Stimulated activated CD4-positive, alpha-beta T cell treated with anti-CD3 and anti-CD28 coated beads, Interleukin-1b, Interleukin-23, amount 100 ng/mL, for 1 hour (primary cell): ENCODE data around the gene CCDC201.

Source experiments
- DNase-seq, 2 donors: peaks; one replicate each; pipeline ENCODE4 v3.0.0-alpha.2; 2020; ENCODE audit warnings: low read depth in 2 of 2

Gene CCDC201, protein sequence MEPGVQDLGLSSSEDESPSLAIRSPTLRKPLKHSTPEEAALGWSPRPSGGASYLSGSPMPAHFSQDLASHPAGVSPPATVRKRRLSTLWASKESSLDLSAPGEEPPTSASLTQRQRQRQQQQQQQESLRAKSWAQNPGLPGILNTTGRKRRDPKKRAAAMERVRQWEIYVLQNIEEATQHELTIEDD

DNA sequence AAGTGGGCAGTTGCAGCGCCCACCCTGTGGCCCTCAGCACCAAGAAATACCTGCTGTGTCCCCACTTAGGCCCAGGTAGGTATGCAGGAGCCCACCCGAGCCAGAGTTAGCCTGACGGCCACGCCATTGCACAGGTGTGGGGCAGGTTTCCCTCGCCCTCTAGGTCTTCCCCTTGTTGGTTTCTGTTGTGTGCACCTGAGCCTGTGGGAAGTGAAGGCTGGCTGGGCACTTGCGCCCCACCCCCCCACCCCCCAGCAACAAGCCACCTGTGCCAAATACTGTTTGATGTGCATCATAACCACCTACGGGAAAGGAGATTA, at the start of gene CCDC201:
TSS of gene CCDC201 (minus strand) at position 48 of the 320 bp plus-strand sequence. CDS start 75 bp downstream, outside the sequence.
- no peak for DNase-seq

DNA sequence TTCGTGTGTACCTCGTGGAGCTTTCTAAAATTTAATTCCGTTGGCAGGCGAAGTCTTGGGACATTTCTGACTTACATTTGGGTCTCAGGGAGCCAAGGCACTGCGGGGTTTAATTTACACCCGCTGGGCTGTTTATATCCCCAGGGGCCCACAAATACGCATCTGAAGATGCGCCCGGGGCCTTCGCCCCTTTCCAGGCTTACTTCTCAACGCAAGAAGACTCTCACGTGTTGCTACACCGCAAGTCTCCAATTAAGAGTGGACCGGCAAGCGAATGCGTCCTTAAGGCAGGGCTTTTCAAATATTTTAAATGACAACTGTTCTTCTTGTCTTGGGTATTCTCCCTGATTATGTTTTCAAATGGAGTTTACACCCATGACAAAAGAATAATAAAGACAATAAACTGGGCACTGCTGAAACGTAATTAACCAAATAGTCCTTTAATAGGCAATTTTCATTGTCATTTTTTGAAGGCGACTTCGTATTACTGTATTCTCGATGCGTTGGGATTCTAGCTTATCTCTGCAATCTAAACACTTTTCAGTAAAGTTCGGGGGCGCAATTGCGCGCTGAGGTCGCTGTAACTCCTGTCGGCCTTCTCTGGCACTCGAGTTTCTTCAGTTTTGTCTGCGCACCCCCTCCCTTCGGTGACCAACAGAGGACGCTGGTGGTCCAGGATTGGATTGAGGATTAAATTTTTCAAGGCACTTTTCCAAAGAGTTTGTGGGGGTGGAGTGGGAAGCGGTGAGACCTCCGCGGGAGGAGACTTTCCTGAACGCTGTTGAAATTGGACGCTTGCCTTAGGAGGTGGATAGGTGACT, 49.0 kb upstream of the CCDC201 start:
- DNase-seq = no peak

DNA sequence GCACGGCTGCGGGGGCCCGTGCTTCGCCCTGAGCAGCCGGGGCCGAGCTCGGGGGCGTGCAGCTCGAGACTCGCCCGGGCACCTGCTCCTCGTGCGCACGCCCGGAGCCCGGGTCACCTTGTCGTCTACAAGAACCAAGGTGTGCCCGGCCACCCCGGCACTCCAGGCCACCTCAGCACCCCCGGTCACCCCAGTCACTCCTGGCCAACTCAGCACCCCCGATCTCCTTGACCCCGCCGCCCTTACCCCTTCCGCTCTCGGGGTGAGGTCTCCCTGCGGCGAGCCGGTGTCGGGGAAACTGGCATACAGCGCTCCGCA, 48.5 kb upstream of the CCDC201 start:
- no peak for DNase-seq

DNA sequence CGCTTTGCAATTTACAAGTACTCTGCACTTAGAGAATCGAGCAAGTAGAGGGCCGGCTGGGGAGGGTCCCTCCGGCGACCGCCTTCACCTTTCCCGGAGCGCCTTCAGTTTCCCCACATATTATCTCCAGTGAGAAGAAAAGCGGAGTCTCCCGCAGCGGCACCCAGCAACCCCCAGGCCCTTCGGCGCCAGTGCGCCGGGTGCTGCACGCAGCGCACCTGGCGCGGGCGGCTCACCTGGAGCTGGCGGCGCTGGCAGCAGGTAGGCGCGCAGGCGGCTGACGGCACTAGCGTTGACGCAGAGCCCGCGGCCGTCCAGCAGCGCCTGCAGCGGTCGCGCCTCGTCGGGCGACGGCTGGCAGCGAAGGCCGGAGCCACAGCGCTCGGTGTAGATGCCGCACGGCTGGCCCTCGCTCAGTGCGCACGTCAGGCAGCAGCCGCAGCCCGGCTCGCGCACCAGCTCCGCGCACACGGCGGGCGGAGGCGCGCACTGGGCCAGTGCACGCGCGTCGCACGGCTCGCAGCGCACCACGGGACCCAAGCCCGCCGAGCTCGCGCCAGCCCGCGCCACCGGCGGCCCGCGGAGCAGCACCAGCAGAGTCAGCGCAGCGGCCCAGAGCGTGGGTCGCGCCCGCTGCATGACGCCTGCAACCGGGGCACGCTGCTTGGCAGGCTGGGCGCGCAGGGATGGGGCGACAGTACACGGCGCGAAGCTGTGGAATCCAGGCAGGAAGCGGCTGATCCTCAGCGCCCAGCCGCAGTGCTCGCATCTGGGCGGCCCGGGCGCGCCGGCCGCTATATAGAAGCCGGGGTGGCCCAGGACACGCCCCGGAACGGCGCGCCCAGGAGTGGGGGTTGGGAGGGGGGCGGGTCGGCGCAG, 47.9 kb upstream of the CCDC201 start, which contains the start of gene IGFBP3:
TSS of gene IGFBP3 (minus strand) at position 771 of the 879 bp plus-strand sequence. CDS start at position 639, 132 bp downstream.
- no peak for DNase-seq

DNA sequence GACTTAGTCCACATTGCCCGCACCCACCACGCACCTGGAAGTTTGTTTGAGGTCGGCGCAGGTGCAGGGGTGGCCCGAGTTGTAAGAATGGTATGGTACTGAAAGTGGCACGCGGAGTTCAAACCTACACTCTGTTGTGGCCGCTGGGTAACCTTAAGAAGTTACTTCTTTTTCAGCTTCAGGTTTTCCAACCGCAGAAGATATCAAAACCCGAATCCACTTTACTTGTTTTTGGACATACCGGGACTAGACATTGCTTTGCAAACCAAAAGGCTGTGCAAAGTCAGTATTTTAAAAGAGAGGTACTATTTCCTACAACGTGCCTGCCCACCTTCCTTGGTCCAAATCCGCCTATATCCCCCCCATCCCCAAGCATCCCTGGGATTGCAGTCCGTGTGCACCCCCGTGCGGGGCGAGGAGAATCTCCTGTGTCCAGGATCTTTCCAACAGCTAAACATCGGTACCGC, 47.1 kb upstream of the CCDC201 start:
- no peak for DNase-seq

DNA sequence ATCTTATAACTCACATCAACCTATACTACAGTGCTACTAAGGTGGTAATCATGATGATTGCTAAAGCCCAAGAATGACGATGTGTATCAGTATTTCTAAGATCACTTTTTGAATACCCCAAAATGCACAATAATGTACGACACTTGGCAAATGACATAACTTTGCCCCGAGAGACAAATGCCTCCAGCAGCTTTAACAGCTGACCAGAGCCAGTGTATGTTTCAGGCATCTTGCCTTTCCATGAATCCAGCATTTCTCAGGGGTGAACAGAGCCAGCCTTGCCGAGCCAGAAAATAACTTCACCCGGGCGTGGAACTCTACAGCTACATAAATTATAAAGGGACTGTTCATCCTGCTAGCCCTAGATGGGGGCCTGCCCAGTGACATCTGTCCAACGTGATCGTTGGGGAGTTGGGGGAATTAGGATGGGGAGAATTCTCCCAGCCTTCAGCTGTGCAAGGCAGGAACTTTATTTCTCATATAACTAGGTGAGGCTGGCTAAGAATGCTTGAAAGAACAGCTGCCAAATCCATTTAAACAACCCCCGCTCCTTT, 46.4 kb upstream of the CCDC201 start:
- DNase-seq = no peak

DNA sequence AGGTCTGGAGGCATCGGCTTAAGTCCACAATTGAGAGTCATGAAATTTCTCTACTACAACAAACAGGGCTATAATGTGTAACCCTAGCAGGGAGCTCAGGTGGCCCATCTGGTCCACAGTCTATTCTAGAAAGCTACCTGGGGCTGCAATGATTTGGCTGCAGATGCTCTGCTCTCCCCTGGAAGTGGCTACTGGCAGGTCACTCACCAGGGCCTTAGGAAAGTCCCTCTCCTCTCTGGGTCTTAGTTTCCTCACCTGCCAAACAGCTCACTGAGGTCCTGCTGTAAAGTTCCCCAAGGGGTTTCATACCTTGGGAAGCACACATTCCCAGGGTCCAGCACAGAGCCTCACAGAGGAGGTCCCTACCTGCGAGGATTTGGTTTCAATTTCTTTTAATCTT, 45.7 kb upstream of the CCDC201 start:
- no peak for DNase-seq

DNA sequence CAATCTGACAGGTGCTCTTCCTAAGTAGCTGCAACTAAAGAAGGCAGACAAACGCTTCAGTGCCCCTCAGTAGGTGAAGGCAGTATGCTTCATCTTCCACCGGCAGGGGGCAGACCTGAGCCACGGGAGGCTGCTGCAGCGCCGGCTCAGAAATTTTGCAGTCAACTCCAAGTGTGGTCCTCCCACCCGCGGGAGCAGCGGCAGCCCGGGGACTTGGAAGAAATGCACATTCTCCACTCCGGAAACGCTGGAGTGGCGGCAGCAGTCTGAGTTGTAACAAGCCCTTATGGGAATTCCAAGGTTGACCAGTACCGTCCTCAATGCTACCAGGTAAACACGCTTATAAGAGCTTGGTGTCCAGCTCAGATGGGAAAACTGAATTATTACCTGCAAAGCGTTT, 44.8 kb upstream of the CCDC201 start:
- DNase-seq = peak; percentile 19 to 61

DNA sequence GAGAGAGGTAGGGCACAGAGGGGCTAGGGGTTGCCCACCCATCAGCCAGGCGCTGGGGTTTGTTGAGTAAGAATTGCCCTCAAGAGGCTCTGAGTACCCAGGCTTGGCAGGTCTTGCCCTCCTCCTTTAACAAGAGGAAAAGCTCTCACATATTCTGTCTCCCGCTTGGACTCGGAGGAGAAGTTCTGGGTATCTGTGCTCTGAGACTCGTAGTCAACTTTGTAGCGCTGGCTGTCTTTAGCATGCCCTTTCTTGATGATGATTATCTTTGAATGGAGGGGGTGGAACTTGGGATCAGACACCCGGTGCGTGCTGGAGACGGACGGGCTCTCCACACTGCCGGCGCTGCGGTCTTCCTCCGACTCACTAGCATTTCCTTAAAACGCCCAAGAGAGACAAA, 44.2 kb upstream of the CCDC201 start:
- no peak for DNase-seq

DNA sequence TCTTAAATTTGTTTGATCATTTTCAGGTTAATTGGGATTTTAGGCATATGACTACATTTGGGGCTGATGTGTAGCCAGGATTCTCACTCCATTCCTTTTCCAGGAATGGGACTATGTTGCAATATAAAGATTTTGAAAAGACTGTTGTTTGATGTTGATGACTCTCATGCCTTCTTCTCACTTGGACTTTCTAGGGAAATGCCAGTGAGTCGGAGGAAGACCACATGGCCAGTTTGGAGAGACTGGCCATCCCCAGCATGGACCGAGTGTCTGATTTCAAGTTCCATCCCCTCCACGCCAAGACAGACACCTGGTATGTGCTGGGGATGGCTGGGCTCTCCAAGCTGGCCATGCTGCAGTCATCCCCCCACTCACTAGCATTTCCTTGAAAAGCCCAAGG, 42.7 kb upstream of the CCDC201 start:
- DNase-seq = no peak

DNA sequence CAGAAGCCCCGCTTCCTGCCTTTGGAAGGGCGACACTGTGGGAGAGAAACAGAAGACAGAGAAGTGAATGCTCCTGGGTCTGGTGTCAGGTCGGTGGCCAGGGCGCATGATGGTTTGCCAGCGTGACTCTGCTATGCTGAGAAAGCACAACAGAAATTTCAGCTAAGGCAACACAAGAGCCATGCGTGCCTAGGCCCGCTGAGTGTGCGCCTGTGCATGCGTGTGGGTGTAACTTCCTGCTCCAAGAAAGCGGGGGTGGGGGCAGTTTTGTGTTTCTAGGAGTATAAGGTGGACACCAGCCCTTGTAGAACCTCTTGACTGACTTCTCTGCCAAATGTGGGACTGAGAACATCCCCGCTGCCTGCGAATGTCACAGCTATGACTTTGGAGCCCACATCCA, 42.0 kb upstream of the CCDC201 start:
- DNase-seq = no peak

DNA sequence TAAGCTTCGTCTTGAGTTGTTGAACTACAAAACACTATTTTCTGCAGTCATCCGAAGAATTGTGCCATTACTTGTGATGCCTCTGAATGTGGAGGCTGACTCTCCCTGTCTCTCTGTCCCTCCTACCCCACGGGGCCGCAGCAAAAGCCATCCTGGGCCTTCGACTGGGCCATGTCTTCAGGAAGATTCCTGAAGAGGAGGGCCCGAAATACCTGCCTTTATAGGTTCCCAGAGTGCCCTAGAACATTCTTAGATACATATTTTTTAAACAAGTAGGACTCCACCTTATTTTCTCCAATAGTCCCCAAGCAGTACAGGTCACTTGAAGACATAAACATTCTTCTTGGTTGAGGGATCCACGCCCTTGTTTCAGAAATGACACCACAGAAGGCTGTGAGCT, 40.1 kb upstream of the CCDC201 start:
- no peak for DNase-seq

DNA sequence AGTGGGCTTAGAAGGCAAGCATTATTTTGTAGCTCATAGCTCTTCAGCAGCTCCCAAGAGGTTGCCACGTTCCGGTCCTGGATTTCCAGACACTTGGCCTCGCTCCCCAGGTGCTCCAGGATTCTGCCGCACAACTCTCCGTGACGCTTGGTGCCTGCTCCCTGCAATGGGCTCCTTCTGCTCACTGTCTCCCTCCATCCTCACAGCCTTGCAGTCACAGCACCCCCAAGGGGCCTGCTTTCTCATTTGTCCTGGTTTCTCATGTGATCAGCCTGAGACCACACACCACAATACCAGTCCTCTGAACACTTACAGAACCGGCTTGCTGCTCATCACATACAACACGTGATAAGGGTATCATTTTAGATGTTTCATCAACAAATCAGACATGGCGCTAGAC, 38.4 kb upstream of the CCDC201 start:
- DNase-seq = no peak

DNA sequence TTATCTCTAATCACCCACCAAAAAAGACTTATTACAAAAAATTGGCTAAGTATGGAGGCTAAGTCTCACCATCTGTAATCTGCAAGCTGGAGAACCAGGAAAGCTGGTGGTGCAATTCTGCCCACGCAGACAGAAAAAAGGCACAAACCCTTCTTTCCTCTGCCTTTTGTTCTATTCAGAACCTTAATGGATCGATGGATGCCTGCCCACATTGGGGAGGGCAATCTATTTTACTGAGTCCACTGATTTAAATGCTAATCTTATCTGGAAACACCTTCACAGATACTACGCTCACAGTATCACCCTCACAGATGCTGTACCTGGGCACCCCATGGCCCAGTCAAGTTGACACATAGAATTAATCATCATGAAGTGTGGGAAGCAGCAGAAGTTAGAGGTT, 38.0 kb upstream of the CCDC201 start:
- no peak for DNase-seq

DNA sequence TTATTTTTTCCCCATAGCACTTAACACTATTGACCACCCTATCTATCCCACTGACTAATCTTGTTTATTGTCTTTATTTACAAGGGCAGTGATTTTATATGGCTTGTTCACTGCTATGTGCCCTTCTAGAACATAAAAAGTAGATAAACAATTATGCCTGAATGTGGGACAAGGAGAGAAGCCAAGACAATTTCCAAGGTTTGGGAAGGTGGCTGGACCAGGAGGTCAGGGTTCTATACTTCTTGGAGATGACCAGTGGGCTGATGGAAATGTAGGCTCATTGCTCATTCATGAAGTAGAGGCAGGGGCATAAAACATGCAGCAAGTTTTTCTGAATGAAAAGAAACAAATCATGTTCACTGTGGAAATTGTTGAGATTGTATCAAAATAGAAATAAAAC, 36.7 kb upstream of the CCDC201 start:
- no peak for DNase-seq

DNA sequence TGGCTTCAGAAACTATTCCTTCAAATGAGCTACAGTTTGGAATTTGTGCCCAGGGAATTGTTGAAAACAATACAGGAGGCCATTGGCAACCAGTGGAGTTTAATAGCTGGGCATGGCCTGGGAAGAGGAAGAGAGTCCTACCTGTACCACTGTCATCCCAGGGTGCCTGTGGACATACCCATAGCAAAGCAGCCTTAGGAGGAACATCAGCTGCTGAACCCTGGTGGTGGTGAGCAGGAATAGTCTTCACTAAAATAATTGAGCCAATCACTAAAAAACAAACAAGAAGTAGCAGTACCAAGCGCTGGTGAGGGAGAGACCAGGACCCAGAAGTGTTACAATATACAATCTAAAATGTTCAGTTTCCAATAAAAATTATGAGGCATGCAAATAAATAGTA, 29.9 kb upstream of the CCDC201 start:
- no peak for DNase-seq

DNA sequence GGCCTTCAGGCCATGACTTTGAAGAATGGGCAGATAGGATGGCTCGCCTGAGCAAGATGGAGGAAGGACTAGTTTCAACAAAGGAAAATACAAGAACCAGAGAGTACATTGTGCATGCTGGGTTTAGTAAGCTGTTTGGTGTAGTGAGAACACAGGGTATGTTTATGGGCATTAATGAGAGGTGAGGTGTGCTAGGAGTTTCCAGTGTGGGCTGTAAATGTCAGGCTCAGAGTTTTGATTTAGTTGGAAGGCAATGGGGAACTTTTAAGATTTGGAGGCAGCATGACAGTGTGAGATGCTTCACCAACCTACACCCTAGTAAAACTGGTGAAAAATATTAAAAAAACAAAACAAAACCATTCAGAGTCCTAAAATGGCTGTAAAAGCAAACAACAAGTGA, 28.7 kb upstream of the CCDC201 start:
- DNase-seq = no peak

DNA sequence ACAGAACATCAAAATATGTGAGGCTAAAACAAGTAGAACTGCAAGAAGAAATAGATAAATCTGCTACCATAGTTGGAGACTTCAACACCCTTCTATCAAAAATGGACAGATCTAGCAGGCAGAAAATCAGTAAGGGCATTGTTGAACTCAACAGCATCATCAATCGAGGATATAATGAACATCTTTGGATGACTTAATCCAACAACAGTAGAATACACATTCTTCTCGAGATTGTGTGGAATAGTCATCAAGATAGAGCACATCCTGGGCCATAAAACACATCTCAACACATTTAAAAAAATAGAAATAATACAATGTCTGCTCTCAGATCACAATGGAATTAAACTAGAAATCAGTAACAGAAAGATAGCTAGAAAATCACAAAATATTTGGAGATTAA, 25.3 kb upstream of the CCDC201 start:
- no peak for DNase-seq

DNA sequence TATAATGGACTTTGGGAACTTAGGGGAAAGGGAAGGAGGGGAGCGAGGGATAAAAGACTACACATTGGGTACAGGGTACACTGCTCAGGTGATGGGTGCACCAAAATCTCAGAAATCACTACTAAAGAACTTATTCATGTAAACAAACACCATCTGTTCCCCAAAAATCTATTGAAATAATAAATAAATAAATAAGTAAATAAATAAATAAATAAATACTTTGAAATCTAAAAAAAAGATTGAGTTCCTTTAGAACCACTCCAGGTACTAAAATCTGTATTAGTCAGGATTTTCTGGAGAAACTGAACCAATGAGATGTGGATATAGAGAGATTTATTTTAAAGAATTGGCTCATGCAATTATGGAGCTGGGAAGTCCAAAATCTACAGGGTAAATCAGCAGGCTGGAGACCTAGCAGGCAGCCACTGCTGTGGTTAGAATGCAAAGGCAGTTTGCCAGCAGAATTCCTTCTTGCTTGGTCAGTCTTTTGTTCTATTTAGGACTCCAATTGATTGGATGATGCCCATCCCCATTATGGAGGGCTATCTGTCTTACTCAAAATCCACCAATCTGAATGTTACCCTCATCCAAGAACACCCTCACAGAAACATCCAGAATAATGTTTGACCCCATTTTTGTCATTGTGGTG, 24.3 kb upstream of the CCDC201 start:
- DNase-seq = no peak

DNA sequence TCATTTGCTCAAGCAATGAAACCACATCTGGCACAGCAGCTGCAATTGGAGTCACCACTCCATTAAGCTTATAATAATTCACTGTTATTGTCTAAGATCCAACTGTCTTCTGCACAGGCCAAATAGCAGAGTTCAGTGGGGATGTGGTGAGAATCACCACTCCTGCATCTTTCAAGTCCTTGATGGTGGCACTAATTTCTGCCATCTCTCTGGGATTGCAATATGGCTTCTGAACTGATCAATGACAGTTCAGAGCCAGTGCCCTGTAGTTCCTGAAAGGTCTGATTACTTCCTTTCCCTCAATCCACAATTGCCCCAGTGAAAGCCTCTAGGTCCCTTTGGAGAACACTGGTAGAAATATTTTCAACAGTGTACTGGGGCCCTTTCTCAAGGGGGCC, 21.8 kb upstream of the CCDC201 start:
- no peak for DNase-seq

DNA sequence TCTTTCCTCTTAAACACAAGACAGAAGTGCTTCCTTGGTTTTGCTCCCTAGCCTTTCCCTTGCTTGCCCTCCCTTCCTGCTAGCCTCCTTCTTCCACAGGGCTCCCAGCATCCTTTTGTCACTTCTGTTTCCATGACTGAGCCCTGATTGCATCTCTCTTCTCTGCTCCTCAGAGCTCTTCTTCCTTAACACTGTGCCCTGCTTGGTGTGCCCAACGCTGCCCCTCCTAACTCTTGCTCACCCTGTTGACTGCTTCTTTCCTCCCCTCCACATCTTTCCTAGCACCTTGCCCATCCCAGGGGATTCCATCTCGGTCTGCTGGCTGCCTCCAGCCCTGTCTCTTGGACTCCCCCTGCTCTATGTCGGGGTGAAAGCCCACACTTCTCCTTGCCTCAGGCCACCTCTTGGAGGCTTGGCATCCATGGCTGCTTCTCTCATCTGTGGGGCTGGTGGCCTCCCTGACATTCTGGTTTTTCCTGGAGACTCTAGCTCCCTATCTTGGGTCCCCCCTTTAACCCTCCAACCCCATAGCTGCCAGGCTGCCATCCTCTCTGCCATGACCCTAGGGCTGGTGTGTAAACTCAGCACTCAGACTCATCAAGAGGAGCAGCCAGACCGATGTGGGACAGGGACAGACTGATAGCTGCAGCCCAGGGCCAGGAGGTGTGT, 21.2 kb upstream of the CCDC201 start:
- DNase-seq = no peak
